Measurements from ENCODE around the gene XYLT1. TPM values are rescaled to one million over a fixed set of nuclear protein-coding genes. Genes with fewer than 3 reads are reported as not detected.

The XYLT1 gene
- total and polyA plus RNA-seq, 9 of the 15 experiments (the other 6 are each of a cell fraction or from before 2014, with no cell fraction given): 0.03 to 0.09 (median 0.08) TPM; not detected in 6

DNA sequence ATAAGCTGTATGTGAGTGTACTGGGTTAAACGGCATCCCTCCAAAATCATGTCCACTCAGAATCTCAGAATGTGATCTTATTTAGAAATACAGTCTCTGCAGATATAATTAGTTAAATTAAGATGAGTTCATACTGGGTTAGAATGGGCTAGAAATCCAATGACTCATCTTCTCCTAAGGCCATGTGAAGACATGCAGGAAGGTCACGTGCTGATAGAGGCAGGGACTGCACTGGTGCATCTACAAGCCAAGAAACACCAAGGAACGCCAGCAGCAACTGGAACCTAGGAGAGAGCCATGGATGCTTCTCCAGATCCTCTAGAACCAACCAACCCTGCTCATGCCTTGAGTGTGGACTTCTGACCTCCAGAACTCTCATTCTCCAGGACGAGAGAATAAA lies 241.0 kb downstream of the XYLT1 start:
- Histone ChIP-seq H3K4me3 (no peak overlapping the region), H3K27me3 (ENCODE audit: control insufficient read depth in 2 of 2, insufficient read depth in 2 of 2, low read length in 2 of 2) (peaks cover 2 to 30% of the 10 kb centered on the region in 2 experiments; a peak in 4 of 5 replicates), H3K9me1 (ENCODE audit: control insufficient read depth, insufficient read depth, low read length) (no peaks in the 10 kb centered on the region), H3K9ac (ENCODE audit: insufficient read depth in 1 of 2, low read depth in 2 of 2, low read length in 2 of 2) (no peak overlapping the region), H3K9me3 (replicated peaks; ENCODE audit: control insufficient read depth, insufficient read depth, low read depth, low read length) (no peaks in the 10 kb centered on the region), H2AFZ (ENCODE audit: low read depth, low read length) (no peak overlapping the region), H3K27ac (ENCODE audit: extremely low read depth, low read depth, low read length) (no peak overlapping the region), H3K4me2 (ENCODE audit: insufficient read depth, low read length) (no peak overlapping the region), H3K4me1 (replicated peaks in 1 of 2; ENCODE audit: control insufficient read depth in 2 of 2, insufficient read depth in 2 of 2, low read length in 2 of 2) (no peaks in the 10 kb centered on the region), H3K79me2 (ENCODE audit: control insufficient read depth, insufficient read depth, low read length) (no peaks in the 10 kb centered on the region), H4K20me1 (replicated peaks; ENCODE audit: control insufficient read depth, insufficient read depth, low read length) (no peaks in the 10 kb centered on the region), H3K36me3 (ENCODE audit: control insufficient read depth, insufficient read depth, low read length) (no peaks in the 10 kb centered on the region)
- no peak for TF ChIP-seq FOXO4 (CRISPR knock-in tag; IDR thresholded peaks at IDR 0.05)
- TF ChIP-seq RAD51 (IDR thresholded peaks at IDR 0.05; ENCODE audit: borderline replicate concordance, low read depth): peak; percentile 33; the same call in 1 of the 2 replicates
- peak; percentile 51; the same call in 1 of the 2 replicates for TF ChIP-seq FOSL1 (tag; conservative IDR thresholded peaks at IDR 0.05)
- TF ChIP-seq, protein P1, sequence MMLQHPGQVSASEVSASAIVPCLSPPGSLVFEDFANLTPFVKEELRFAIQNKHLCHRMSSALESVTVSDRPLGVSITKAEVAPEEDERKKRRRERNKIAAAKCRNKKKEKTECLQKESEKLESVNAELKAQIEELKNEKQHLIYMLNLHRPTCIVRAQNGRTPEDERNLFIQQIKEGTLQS (IDR thresholded peaks at IDR 0.05): peak; percentile 18; the same call in 1 of the 2 replicates
- TF ChIP-seq, protein P1 (CRISPR knock-in tag; conservative IDR thresholded peaks at IDR 0.05): no peak
- TF ChIP-seq TFE3 (CRISPR knock-in tag; IDR thresholded peaks at IDR 0.05): peak; percentile 59
- TF ChIP-seq, protein P2, sequence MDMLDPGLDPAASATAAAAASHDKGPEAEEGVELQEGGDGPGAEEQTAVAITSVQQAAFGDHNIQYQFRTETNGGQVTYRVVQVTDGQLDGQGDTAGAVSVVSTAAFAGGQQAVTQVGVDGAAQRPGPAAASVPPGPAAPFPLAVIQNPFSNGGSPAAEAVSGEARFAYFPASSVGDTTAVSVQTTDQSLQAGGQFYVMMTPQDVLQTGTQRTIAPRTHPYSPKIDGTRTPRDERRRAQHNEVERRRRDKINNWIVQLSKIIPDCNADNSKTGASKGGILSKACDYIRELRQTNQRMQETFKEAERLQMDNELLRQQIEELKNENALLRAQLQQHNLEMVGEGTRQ (CRISPR knock-in tag; IDR thresholded peaks at IDR 0.05): peak; percentile 70
- TF ChIP-seq, protein P3, sequence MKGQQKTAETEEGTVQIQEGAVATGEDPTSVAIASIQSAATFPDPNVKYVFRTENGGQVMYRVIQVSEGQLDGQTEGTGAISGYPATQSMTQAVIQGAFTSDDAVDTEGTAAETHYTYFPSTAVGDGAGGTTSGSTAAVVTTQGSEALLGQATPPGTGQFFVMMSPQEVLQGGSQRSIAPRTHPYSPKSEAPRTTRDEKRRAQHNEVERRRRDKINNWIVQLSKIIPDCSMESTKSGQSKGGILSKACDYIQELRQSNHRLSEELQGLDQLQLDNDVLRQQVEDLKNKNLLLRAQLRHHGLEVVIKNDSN (CRISPR knock-in tag; IDR thresholded peaks at IDR 0.05): peak; percentile 41; the same call in 1 of the 2 replicates
- no peak for TF ChIP-seq KLF16 (IDR thresholded peaks at IDR 0.05)
- TF ChIP-seq BHLHE40 (IDR thresholded peaks at IDR 0.05; ENCODE audit: low read length): peak; percentile 61; the same call in 1 of the 2 replicates
- TF ChIP-seq, protein P4, sequence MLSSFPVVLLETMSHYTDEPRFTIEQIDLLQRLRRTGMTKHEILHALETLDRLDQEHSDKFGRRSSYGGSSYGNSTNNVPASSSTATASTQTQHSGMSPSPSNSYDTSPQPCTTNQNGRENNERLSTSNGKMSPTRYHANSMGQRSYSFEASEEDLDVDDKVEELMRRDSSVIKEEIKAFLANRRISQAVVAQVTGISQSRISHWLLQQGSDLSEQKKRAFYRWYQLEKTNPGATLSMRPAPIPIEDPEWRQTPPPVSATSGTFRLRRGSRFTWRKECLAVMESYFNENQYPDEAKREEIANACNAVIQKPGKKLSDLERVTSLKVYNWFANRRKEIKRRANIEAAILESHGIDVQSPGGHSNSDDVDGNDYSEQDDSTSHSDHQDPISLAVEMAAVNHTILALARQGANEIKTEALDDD (IDR thresholded peaks at IDR 0.05): no peak
- no TSS peak for BruUV-seq (replicated peaks)
- DNase-seq (ENCODE audit: extremely low read depth in 1 of 4, low spot score in 3 of 4): peak in 1 of 4 experiments; percentile 2
- intact Hi-C loops (cut with micrococcal nuclease) (no loop called here), in situ Hi-C loops (cut with MboI) (no loop called here)
- 0% methylated on average over 4 of the region's 4 CpGs for WGBS (ENCODE audit: insufficient coverage, low coverage, missing lambda C conversion rate)
- ATAC-seq: no peak
- FAIRE-seq: no peak
- ChIA-PET CTCF (ENCODE audit: low intra/inter-chr PET ratio) (no interaction called here), POLR2A (no interaction called here)

Data from K562 (cell line).